Fibroblast of lung (primary cell): ENCODE results near the gene EMILIN2.

Experiments used
- EZH2 ChIP-seq: IDR thresholded peaks from 2 replicates; pipeline ENCODE4 v1.5.1; 2012; ENCODE audit warnings: low read length, control low read depth, mild to moderate bottlenecking; ENCODE audit errors: missing control alignments
- TF ChIP-seq, protein P1 (sequence below), 2 donors: IDR thresholded peaks in 1 of 2; conservative IDR thresholded peaks in 1 of 2; 1 replicate in 1 of 2; 2 replicates in 1 of 2; pipeline ENCODE4 v1.5.1; 2011 to 2012; ENCODE audit warnings: low read length in 2 of 2, control low read depth in 1 of 2, inconsistent platforms in 1 of 2, low read depth in 1 of 2, mild to moderate bottlenecking in 1 of 2

GRCh38 chr18:2884706-2885285 is 38.0 kb downstream of the EMILIN2 start:
- TF ChIP-seq, protein P1, sequence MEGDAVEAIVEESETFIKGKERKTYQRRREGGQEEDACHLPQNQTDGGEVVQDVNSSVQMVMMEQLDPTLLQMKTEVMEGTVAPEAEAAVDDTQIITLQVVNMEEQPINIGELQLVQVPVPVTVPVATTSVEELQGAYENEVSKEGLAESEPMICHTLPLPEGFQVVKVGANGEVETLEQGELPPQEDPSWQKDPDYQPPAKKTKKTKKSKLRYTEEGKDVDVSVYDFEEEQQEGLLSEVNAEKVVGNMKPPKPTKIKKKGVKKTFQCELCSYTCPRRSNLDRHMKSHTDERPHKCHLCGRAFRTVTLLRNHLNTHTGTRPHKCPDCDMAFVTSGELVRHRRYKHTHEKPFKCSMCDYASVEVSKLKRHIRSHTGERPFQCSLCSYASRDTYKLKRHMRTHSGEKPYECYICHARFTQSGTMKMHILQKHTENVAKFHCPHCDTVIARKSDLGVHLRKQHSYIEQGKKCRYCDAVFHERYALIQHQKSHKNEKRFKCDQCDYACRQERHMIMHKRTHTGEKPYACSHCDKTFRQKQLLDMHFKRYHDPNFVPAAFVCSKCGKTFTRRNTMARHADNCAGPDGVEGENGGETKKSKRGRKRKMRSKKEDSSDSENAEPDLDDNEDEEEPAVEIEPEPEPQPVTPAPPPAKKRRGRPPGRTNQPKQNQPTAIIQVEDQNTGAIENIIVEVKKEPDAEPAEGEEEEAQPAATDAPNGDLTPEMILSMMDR (conservative IDR thresholded peaks at IDR 0.05 in 1 of 2, IDR thresholded peaks at IDR 0.05 in 1 of 2; ENCODE audit: low read depth in 1 of 2, low read length in 2 of 2): no peak
- TF ChIP-seq EZH2: no peak
